Suprapubic skin (tissue), 4 donors: ENCODE measurements around the gene SLC2A5.

Experiments
- POLR2A ChIP-seq, 2 donors: fragments of 450-650 bp; IDR thresholded peaks; one replicate each; pipeline ENCODE4 v1.6.1; 2017; ENCODE audit warnings: antibody characterized with exemption in 2 of 2, mild to moderate bottlenecking in 2 of 2, moderate library complexity in 2 of 2
- POLR2AphosphoS5 ChIP-seq, 3 donors: sonication (generic); formaldehyde crosslinking; IDR thresholded peaks; one replicate each; pipeline ENCODE4 v1.6.1; 2017; ENCODE audit warnings: antibody characterized with exemption in 3 of 3
- TF ChIP-seq, protein P1 (sequence below), 2 donors: fragments of 200-600 bp in 1 of 2; fragments of 450-650 bp in 1 of 2; sonication (generic) in 1 of 2; IDR thresholded peaks; one replicate each; pipeline ENCODE4 v1.5.1; 2016 to 2019; ENCODE audit warnings: antibody characterized with exemption in 2 of 2, mild to moderate bottlenecking in 1 of 2, moderate library complexity in 1 of 2

DNA sequence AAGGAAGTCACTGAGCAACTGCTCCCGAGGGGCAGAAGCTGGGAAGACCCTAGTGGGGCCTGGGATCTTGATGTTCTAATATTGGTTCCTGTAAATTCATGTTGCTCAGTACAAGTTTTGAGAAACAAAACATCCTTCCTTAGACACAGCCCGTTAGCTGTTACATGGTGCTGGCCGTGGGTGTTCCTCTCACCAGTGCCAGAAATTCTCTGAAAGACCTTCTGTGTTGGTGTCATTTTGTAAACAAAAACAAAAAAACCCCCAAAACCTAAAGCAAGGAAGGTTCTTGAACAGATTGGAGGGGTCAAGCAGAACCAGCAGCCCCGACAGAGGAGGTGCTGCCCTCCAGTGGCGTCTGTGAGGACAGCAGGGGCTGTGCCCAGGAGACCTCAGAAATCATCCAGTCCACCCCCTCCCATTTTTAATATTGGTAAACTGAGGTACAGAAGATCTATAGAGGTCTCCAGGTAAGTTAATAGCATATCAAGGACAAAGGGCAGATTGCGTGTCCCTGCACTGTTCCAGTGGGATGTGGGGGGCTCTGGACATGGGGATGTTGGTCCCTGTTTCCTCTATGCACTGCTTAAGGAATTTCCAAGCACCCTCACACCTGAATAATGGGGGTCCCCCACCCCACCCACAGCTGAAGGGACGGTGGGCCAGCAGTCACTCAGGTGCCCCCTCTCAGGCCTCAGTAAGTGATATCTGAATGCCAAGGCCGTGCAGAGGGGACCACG lies 81.4 kb downstream of the SLC2A5 start:
- TF ChIP-seq, protein P1, sequence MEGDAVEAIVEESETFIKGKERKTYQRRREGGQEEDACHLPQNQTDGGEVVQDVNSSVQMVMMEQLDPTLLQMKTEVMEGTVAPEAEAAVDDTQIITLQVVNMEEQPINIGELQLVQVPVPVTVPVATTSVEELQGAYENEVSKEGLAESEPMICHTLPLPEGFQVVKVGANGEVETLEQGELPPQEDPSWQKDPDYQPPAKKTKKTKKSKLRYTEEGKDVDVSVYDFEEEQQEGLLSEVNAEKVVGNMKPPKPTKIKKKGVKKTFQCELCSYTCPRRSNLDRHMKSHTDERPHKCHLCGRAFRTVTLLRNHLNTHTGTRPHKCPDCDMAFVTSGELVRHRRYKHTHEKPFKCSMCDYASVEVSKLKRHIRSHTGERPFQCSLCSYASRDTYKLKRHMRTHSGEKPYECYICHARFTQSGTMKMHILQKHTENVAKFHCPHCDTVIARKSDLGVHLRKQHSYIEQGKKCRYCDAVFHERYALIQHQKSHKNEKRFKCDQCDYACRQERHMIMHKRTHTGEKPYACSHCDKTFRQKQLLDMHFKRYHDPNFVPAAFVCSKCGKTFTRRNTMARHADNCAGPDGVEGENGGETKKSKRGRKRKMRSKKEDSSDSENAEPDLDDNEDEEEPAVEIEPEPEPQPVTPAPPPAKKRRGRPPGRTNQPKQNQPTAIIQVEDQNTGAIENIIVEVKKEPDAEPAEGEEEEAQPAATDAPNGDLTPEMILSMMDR (IDR thresholded peaks at IDR 0.05), result peak; percentile 88 to 92
- no peak for TF ChIP-seq POLR2A (IDR thresholded peaks at IDR 0.05)
- TF ChIP-seq POLR2AphosphoS5 (IDR thresholded peaks at IDR 0.05), result no peak
